Measurements from ENCODE around the gene BCAS3. TPM values are rescaled to one million over a fixed set of nuclear protein-coding genes. Genes with fewer than 3 reads are reported as not detected.

BCAS3 gene
- total RNA-seq, 1 donor from 2014 or later = 40.8 TPM

- no peak for FAIRE-seq
- DNase-seq (ENCODE audit: low spot score in 2 of 2) = no peak
Observed at GRCh38 chr17:61296058-61296457, 618.4 kb downstream of the BCAS3 start.

DNA sequence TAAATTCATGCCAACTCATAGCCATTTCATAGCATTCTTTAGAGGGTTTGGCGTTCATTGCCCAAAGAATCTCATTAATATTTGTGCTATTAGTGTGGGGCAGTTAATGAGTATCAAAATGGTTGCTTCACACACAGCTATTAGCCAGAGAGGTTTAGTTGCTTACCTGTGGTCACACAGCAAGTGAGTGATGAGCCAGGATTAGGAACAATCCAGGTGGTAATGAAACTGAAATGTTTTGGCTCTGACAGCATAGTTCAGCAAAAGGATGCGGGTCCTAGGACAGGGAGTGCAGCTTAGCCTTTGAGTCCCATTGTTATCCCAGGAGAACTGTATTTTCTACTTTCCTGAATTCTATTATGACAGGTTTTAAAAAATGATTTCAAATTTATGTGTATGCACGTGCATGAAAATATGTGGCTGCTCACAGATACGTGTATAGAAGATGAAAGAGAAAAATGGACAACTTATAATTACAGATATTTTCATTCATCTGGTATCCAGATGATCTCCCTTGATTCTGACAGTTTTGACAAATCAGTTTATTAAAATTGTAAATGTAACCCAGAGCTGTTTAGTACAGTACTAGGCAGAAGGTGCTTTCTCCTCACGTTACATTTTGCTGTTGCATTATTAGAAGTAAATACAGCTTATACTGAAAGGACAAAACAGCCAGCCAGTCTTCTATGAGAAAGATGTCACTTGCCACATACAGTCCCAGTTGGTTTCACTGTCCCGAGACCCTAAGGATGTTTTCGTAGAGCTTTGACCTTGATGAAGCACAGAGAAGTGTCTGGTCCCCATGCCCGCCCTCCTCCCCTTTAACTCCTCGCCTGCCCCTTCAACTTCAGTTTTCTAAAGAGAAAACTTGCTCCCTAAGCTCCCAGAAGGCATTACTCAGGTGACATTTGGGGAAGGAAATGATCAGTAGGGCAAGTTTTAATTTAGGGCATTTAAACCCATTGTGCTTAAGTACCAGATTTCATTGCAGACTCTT, 622.2 kb downstream of the BCAS3 start:
- FAIRE-seq (no peak), DNase-seq (ENCODE audit: low spot score in 2 of 2) (no peak)

GRCh38 chr17:61302953-61303816, 625.5 kb downstream of the BCAS3 start:
- no peak for FAIRE-seq
- no peak for DNase-seq (ENCODE audit: low spot score in 2 of 2)

DNA sequence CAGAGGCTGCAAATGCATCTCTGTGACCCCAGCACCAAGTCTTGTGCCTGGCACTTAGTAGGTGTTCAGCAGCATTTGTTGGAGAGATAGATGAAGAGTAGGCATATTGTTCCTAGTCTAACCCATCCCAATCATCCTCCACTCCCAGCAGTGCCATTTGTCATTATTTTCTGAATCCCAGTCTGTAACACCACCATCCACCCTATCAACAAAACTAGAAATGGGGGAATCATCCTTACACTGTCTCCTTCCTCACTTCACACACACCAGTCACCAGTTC, 626.1 kb downstream of the BCAS3 start:
- no peak for DNase-seq (ENCODE audit: low spot score in 2 of 2)
- no peak for FAIRE-seq

DNA sequence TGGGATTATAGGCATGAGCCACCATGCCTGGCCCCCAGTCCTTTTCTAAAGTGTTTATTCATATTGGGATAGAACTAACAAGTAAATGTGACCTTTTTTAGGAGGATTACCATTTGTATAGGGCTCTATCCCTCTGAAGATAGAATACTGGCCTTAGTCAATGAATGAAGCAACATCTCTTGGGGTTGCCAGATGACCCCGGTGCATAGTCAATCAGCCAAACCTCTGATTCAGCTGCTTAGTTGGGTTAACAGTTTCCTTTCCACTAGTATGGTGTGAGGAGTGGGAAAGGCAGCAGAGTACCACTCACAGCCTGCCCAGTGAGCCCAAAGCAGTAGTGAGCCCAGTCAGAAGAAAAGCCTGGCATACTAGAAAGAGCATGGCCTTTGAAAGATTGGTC, 627.4 kb downstream of the BCAS3 start:
- FAIRE-seq (no peak), DNase-seq (ENCODE audit: low spot score in 2 of 2) (no peak)

- no peak for FAIRE-seq
- DNase-seq (ENCODE audit: low spot score in 2 of 2) = no peak
Observed at GRCh38 chr17:61306003-61306402, 628.4 kb downstream of the BCAS3 start.

DNA sequence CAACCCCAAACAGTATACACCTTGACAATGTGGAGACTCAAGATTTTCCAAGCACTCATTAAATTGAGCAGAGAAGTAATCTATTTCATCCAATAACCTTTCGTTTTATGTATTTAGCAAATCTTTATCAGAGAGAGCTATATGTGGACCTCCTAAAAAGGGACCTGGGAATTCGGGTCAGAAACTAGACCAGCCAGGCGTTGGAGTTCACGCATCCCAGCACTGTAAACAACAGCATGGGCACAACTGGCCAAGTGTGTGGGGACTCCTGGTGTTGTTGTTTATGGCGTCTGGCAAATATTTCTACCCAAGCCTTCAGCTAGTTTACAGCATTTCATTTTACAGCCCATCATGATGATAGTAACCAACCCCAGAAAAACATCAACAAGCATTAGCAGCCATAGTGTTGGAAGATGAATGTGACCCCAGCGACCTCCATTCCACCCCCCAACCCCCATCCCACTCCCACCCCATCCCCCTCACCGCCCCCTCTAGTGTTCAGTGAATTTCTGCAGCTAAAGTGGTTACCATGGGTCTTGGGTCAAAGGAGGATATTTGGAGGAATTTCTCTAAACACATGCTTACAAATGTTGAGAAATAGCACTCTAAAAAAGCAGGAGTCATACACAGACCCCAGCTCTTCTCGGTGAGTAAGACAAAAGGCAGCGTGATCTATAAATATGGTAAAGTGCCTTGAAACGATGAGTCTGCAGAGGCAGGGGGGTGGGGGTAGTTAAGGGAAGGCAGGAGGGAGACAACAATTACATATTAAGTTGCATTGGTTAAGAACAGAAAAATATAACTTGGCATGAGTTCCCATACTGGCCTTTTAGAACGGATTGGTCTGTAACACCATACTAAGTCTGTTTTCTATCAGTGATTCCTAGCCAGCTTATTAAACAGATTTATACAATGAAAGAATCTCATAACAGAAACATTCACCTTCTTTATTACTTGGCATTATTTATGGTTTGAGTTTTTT, 630.5 kb downstream of the BCAS3 start:
- DNase-seq (ENCODE audit: low spot score in 2 of 2) (no peak), FAIRE-seq (no peak)

DNA sequence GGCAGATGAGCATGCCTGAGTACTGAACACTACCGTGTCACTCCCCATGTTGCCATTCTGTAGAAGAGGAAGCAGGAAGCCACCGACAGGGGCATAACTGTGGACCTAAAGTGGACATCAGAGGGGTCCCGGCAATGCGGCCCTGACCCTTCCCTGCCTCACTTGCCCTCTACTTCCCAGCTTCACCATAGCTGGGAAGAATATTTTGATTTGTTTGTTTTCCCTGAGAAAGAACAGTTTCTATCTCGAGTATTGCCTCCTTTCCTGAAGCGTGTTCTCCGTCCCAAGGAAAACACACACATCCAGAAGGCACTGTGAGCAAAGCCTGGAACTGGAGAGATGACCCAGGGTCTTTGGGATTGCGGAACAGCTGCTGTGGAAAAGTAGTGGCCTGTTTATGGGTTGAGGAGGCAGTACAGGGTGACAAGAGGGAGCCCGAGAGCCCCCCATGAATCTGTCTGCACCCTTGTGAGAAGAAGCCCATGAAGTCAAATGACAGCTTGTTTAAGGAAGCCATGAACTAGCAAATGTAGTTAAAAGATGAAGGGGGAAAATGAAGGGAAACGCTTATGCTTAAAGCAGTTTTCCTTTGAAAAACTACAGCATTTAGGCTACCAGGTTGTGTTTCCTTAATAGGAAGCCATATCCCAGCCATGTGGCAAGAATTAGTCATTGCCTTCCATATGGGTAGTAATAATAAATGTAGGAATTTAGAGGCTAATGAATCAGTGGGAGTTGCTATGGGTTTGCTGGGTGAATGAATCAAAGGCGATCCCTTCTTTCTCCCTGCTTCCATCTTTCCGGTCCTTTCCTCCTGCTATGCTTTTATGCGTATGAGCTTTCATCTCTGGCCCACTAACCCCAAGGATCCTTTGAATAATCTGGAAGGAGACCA, 632.0 kb downstream of the BCAS3 start:
- DNase-seq (ENCODE audit: low spot score in 2 of 2) (no peak), FAIRE-seq (no peak)

GRCh38 chr17:61310590-61310989, 632.9 kb downstream of the BCAS3 start:
- DNase-seq (ENCODE audit: low spot score in 2 of 2) (no peak), FAIRE-seq (no peak)

- FAIRE-seq (no peak), DNase-seq (ENCODE audit: low spot score in 2 of 2) (no peak)
Observed at GRCh38 chr17:61312406-61313295, 635.0 kb downstream of the BCAS3 start.

GRCh38 chr17:61313461-61314326, 636.0 kb downstream of the BCAS3 start:
- FAIRE-seq (no peak), DNase-seq (ENCODE audit: low spot score in 2 of 2) (no peak)

DNA sequence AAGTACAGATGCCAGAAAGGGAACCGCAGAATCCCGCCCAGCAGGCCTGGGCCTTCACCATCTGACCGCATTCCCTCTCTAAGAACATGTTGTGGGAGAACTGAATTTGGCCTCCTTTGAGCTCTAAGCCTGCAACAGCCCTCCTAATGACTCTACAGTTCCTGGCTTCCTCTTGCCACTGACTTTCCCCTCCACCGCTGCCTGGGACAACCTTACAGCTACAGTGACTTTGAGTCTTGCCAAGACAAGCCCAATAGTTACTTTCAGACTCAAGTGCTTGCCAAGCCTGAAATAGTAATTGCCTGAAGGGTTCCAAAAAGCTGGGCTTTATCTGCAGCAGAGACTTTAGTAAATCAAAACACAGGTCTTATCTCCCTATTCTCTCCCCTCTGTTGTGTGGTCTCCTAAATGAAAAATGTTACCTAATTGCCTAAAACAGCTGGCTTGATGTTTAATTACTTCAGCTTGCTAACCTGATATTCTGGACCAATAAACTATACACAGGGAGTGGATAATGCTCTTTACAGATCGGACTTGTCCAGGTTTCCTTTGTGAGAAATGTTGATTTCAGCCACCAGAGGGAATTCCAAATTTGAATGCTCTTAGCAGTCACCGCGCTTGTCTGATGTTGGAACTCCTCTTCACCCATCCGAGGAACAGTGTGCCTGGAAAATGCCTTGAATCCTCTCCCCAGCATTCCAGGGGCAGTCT, 636.9 kb downstream of the BCAS3 start:
- no peak for FAIRE-seq
- no peak for DNase-seq (ENCODE audit: low spot score in 2 of 2)

GRCh38 chr17:61316633-61317032, 639.0 kb downstream of the BCAS3 start:
- DNase-seq (ENCODE audit: low spot score in 2 of 2) (no peak), FAIRE-seq (no peak)

GRCh38 chr17:61317779-61318178, 640.1 kb downstream of the BCAS3 start:
- DNase-seq (ENCODE audit: low spot score in 2 of 2) (no peak), FAIRE-seq (no peak)

DNA sequence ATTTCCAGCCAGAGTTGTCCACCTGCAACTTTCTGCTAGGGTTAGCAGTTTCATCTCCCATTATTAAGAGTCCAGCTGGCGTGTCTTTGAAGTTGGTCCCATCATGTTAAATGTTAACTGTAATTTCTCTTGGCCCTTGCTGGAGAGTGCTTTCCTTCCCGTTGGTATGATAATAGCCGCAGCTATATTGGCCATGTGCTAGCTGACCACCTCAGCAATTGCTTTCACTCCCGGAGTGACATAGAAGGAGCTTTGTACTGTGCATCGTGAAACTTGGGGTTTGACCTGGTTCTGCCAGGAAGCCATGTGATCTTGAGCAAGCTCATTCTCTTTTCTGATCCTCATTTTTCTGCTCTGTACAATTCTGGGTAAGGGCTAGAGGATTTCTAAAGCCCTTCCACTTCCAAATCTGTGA, 641.0 kb downstream of the BCAS3 start:
- no peak for FAIRE-seq
- DNase-seq (ENCODE audit: low spot score in 2 of 2) = no peak

GRCh38 chr17:61321344-61321743, 643.7 kb downstream of the BCAS3 start:
- DNase-seq (ENCODE audit: low spot score in 2 of 2) = no peak
- FAIRE-seq = no peak

Data from frontal cortex (tissue), 4 donors.